Suprapubic skin (tissue), 4 donors: Measurements from ENCODE around the gene NSMCE3. TPM values are rescaled to one million over a fixed set of nuclear protein-coding genes. Genes with fewer than 3 reads are reported as not detected.

ENCODE experiments used
- DNase-seq, 2 donors: peaks; one replicate each; pipeline ENCODE4 v3.0.0-alpha.2; 2019; ENCODE audit warnings: low spot score in 2 of 2
- H3K27ac ChIP-seq: fragments of 200-600 bp; sonication (generic); one replicate; pipeline ENCODE4 v1.5.1; 2019
- H3K27me3 ChIP-seq: fragments of 200-600 bp; sonication (generic); one replicate; pipeline ENCODE4 v1.5.1; 2019
- H3K36me3 ChIP-seq: fragments of 200-600 bp; sonication (generic); one replicate; pipeline ENCODE4 v1.5.1; 2019
- H3K4me1 ChIP-seq: fragments of 200-600 bp; sonication (generic); one replicate; pipeline ENCODE4 v1.5.1; 2019
- H3K4me3 ChIP-seq: fragments of 200-600 bp; sonication (generic); one replicate; pipeline ENCODE4 v1.5.1; 2019; ENCODE audit warnings: mild to moderate bottlenecking
- H3K9me3 ChIP-seq: fragments of 200-600 bp; sonication (generic); one replicate; pipeline ENCODE4 v1.5.1; 2019
- EP300 ChIP-seq: sonication (generic); formaldehyde crosslinking; IDR thresholded peaks from one replicate; pipeline ENCODE4 v1.6.1; 2017; ENCODE audit warnings: antibody characterized with exemption
- POLR2A ChIP-seq, 2 donors: fragments of 450-650 bp; IDR thresholded peaks; one replicate each; pipeline ENCODE4 v1.6.1; 2017; ENCODE audit warnings: antibody characterized with exemption in 2 of 2, mild to moderate bottlenecking in 2 of 2, moderate library complexity in 2 of 2
- POLR2AphosphoS5 ChIP-seq, 3 donors: sonication (generic); formaldehyde crosslinking; IDR thresholded peaks; one replicate each; pipeline ENCODE4 v1.6.1; 2017; ENCODE audit warnings: antibody characterized with exemption in 3 of 3
- WGBS: methylation state at CpG from one replicate; pipeline ENCODE4 v1.1.5; 2018; 5-methylcytosine and 5-hydroxymethylcytosine counted together
- total RNA-seq, 4 donors: library from RNA; depleted of rRNA; stranded (reverse); fragments of >200 nt; gene quantifications; one replicate each; pipeline ENCODE4 v1.1.0, GENCODE V29; 2016
- TF ChIP-seq, protein P1 (sequence below), 2 donors: fragments of 200-600 bp in 1 of 2; fragments of 450-650 bp in 1 of 2; sonication (generic) in 1 of 2; IDR thresholded peaks; one replicate each; pipeline ENCODE4 v1.5.1; 2016 to 2019; ENCODE audit warnings: antibody characterized with exemption in 2 of 2, mild to moderate bottlenecking in 1 of 2, moderate library complexity in 1 of 2

NSMCE3 gene
- total RNA-seq, 4 donors from 2014 or later: 4.5 to 7.9 (median 6.1) TPM

DNA sequence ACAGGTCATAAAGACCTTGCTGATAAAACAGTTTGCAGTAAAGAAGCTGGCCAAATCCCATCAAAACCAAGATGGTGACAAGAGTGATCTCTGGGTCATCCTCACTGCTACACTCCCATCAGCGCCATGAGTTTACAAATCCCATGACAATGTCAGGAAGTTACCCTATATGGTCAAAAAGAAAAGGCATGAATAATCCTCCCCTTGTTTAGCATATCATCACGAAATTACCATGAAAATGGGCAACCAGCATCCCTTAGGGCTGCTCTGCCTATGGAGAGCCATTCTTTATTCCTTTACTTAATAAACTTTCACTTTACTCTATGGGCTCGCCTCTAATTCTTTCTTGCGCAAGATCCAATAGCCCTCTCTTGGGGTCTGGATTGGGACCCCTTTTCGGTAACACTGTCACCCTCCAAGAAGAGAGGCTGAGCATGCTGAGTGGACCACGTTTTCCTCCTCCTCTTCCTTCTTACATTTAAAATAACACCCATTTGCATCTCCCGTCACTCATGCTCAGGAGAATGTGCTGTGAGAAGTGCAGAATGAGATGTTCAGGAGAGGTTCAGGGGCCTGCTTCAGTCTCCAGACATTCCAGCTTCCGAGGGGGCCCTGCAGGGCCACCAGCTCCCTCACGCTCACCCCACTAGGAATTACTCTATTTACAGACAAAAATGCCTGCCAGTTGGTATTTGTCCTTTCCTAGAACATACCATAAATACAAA lies 47.3 kb downstream of the NSMCE3 start:
- 84% methylated on average over 9 of the region's 9 CpGs for WGBS
- no peak overlapping the region for H3K4me3 ChIP-seq
- H3K9me3 ChIP-seq: no peaks in the 10 kb centered on the region
- no peak for TF ChIP-seq POLR2A (IDR thresholded peaks at IDR 0.05)
- TF ChIP-seq, protein P1, sequence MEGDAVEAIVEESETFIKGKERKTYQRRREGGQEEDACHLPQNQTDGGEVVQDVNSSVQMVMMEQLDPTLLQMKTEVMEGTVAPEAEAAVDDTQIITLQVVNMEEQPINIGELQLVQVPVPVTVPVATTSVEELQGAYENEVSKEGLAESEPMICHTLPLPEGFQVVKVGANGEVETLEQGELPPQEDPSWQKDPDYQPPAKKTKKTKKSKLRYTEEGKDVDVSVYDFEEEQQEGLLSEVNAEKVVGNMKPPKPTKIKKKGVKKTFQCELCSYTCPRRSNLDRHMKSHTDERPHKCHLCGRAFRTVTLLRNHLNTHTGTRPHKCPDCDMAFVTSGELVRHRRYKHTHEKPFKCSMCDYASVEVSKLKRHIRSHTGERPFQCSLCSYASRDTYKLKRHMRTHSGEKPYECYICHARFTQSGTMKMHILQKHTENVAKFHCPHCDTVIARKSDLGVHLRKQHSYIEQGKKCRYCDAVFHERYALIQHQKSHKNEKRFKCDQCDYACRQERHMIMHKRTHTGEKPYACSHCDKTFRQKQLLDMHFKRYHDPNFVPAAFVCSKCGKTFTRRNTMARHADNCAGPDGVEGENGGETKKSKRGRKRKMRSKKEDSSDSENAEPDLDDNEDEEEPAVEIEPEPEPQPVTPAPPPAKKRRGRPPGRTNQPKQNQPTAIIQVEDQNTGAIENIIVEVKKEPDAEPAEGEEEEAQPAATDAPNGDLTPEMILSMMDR (IDR thresholded peaks at IDR 0.05): no peak
- TF ChIP-seq EP300: no peak
- no peak for TF ChIP-seq POLR2AphosphoS5 (IDR thresholded peaks at IDR 0.05)
- no peaks in the 10 kb centered on the region for H3K36me3 ChIP-seq
- peaks cover 4% of the 10 kb centered on the region for H3K27me3 ChIP-seq
- DNase-seq: no peak
- no peak overlapping the region for H3K27ac ChIP-seq
- H3K4me1 ChIP-seq: no peaks in the 10 kb centered on the region

DNA sequence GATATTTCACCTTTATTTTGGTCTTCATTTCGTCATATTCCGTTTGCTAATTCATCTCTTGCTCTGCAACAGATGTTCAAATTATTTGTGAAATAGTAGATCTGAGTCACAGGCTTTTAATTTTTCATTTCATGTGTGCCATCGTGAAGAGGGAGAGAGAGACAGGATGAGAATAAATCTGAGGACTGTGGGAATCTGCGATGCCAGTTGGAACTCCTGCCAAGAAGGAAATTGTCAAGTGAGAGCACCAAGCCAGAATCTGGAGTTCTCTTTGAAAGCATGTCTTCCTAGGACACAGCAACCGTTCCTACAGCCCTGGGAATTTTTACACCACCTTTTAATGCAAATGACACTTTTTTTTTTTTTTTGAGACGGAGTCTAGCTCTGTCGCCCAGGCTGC lies 48.8 kb downstream of the NSMCE3 start:
- TF ChIP-seq, protein P1 (IDR thresholded peaks at IDR 0.05): no peak
- no peak for TF ChIP-seq POLR2AphosphoS5 (IDR thresholded peaks at IDR 0.05)
- no peak for TF ChIP-seq EP300
- no peak for DNase-seq
- Histone ChIP-seq H3K9me3 (no peaks in the 10 kb centered on the region), H3K4me1 (no peaks in the 10 kb centered on the region), H3K4me3 (no peak overlapping the region), H3K36me3 (no peaks in the 10 kb centered on the region), H3K27ac (no peak overlapping the region), H3K27me3 (peaks cover 4% of the 10 kb centered on the region)
- WGBS: 54% methylated on average over 7 of the region's 7 CpGs

DNA sequence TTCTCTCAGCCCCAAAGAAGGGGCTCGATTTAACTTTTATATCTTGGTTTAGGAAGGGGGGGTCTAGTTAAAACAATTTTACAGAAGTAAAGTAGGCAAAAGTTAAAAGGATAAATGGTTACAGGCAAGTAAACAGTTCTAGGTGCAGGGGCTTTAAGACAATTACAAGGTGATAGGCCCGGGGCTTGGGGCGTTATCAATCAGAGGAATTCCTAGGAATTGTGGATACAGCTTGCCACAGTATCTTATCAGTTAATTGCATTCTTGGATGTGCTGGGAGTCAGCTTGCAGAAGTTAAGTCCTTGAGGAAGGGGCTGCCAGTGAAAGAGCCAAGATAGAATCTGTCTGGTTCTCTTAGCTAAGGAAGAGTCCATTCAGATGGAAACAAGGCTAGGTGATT lies 52.7 kb downstream of the NSMCE3 start:
- H3K4me1 ChIP-seq: no peaks in the 10 kb centered on the region
- DNase-seq: no peak
- no peaks in the 10 kb centered on the region for H3K27me3 ChIP-seq
- H3K4me3 ChIP-seq: no peak overlapping the region
- WGBS: 57% methylated on average over 3 of the region's 3 CpGs
- H3K9me3 ChIP-seq: no peaks in the 10 kb centered on the region
- no peaks in the 10 kb centered on the region for H3K36me3 ChIP-seq
- TF ChIP-seq EP300 (no peak), POLR2AphosphoS5 (IDR thresholded peaks at IDR 0.05) (no peak), POLR2A (IDR thresholded peaks at IDR 0.05) (no peak)
- TF ChIP-seq, protein P1 (IDR thresholded peaks at IDR 0.05): no peak
- H3K27ac ChIP-seq: no peak overlapping the region
